H1 (cell line): ENCODE measurements around the gene ZMYND10. TPM values are rescaled to one million over a fixed set of nuclear protein-coding genes. Genes with fewer than 3 reads are reported as not detected.

Source experiments
- CTCF ChIA-PET: fragments of 300-600 bp; sonication (Branson Sonifier 250); formaldehyde crosslinking; loops from one replicate; lab custom pipeline; 2021; ENCODE audit not compliant: partially characterized antibody; lab: Charles Lee
- POLR2A ChIA-PET: fragments of 300-600 bp; sonication (Branson Sonifier 250); formaldehyde crosslinking; loops from one replicate; lab custom pipeline; 2021; ENCODE audit warnings: inconsistent platforms; ENCODE audit not compliant: partially characterized antibody; lab: Charles Lee
- DNase-seq, 2 experiments: peaks; one replicate each; pipeline versions ENCODE4 v3.0.0 to v3.0.0-alpha.2; 2010 to 2022; ENCODE audit warnings: low spot score in 2 of 2, low read depth in 1 of 2, mixed read lengths in 1 of 2
- FAIRE-seq: peaks from 2 replicates; lab custom pipeline; 2011; peaks lifted over from hg19 to GRCh38; lab: Jason Lieb, UNC
- H2AFZ ChIP-seq: 2 replicates; pipeline ENCODE4 v1.8.1; 2012; ENCODE audit warnings: low read length, inconsistent platforms
- H2AK5ac ChIP-seq: 2 replicates; pipeline ENCODE4 v1.6.1; 2013; ENCODE audit warnings: low read depth, low read length
- H2BK120ac ChIP-seq: replicated peaks from 2 replicates; pipeline ENCODE3; 2013; ENCODE audit warnings: low read depth, low read length, inconsistent platforms
- H2BK12ac ChIP-seq: 2 replicates; pipeline ENCODE4 v1.6.1; 2013; ENCODE audit warnings: low read depth, low read length
- H2BK15ac ChIP-seq: 2 replicates; pipeline ENCODE4 v1.6.1; 2013; ENCODE audit warnings: low read length
- H2BK20ac ChIP-seq: 2 replicates; pipeline ENCODE4 v1.6.1; 2013; ENCODE audit warnings: low read length
- H2BK5ac ChIP-seq: 2 replicates; pipeline ENCODE4 v1.6.1; 2013; ENCODE audit warnings: low read depth, low read length
- H3K14ac ChIP-seq: 2 replicates; pipeline ENCODE4 v1.6.1; 2013; ENCODE audit warnings: inconsistent platforms; ENCODE audit not compliant: insufficient read length
- H3K18ac ChIP-seq: 2 replicates; pipeline ENCODE4 v1.6.1; 2013; ENCODE audit warnings: low read length; ENCODE audit errors: extremely low read depth
- H3K23ac ChIP-seq: 2 replicates; pipeline ENCODE4 v1.6.1; 2013; ENCODE audit warnings: inconsistent platforms; ENCODE audit not compliant: insufficient read length
- H3K23me2 ChIP-seq: 2 replicates; pipeline ENCODE4 v1.6.1; 2013; ENCODE audit warnings: low read depth, low read length
- H3K27ac ChIP-seq: 2 replicates; pipeline ENCODE4 v1.6.1; 2011; ENCODE audit warnings: low read depth, low read length, inconsistent platforms
- H3K27me3 ChIP-seq, 4 experiments: replicated peaks in 1 of 4; 1 replicate in 1 of 4; 2 replicates in 3 of 4; pipeline versions ENCODE4 v1.6.1 to v1.8.1; 2011 to 2013; ENCODE audit warnings: low read length in 3 of 4, mild to moderate bottlenecking in 3 of 4, inconsistent platforms in 2 of 4, mixed read lengths in 2 of 4, moderate library complexity in 1 of 4; ENCODE audit not compliant: control insufficient read depth in 3 of 4, insufficient read depth in 3 of 4; ENCODE audit errors: extremely low read depth in 1 of 4
- H3K36me3 ChIP-seq, 4 experiments: 2 replicates each; pipeline versions ENCODE4 v1.6.1 to v1.8.1; 2011 to 2013; ENCODE audit warnings: mild to moderate bottlenecking in 4 of 4, low read length in 3 of 4, moderate library complexity in 2 of 4, control low read depth in 1 of 4, inconsistent platforms in 1 of 4; ENCODE audit not compliant: insufficient read depth in 4 of 4, control insufficient read depth in 2 of 4
- H3K4ac ChIP-seq: replicated peaks from 2 replicates; pipeline ENCODE3; 2013; ENCODE audit warnings: low read length, low read depth, mixed read lengths, inconsistent platforms; ENCODE audit not compliant: insufficient read length
- H3K4me1 ChIP-seq, 4 experiments: replicated peaks in 1 of 4; 1 replicate in 1 of 4; 2 replicates in 3 of 4; pipeline versions ENCODE4 v1.6.1 to v1.8.1; 2011 to 2013; ENCODE audit warnings: low read length in 3 of 4, inconsistent platforms in 2 of 4, mixed read lengths in 1 of 4; ENCODE audit not compliant: insufficient read depth in 4 of 4, control insufficient read depth in 3 of 4
- H3K4me2 ChIP-seq, 2 experiments: 2 replicates each; pipeline versions ENCODE4 v1.6.1 to v1.8.1; 2011 to 2013; ENCODE audit warnings: low read depth in 2 of 2, low read length in 2 of 2, control low read depth in 1 of 2, inconsistent platforms in 1 of 2, mild to moderate bottlenecking in 1 of 2; ENCODE audit not compliant: insufficient read depth in 1 of 2
- H3K4me3 ChIP-seq, 4 experiments: fragments of 200-600, 300-600 bp in 1 of 4; sonication (generic), shearing (Covaris generic), sonication (Bioruptor Twin) in 1 of 4; 2 replicates each; pipeline versions ENCODE4 v1.5.1 to v1.8.1; 2011 to 2016; ENCODE audit warnings: low read length in 4 of 4, low read depth in 3 of 4, control low read depth in 2 of 4, inconsistent platforms in 2 of 4, mild to moderate bottlenecking in 2 of 4, mixed read lengths in 1 of 4, moderate library complexity in 1 of 4; ENCODE audit not compliant: insufficient read depth in 2 of 4; ENCODE audit errors: extremely low read depth in 1 of 4
- H3K56ac ChIP-seq: replicated peaks from 2 replicates; pipeline ENCODE3; 2013; ENCODE audit warnings: low read depth, mild to moderate bottlenecking, mixed read lengths, low read length, inconsistent platforms; ENCODE audit not compliant: insufficient read length
- H3K79me1 ChIP-seq: 2 replicates; pipeline ENCODE4 v1.6.1; 2013; ENCODE audit warnings: low read depth, low read length, control low read depth
- H3K79me2 ChIP-seq, 2 experiments: 2 replicates each; pipeline versions ENCODE4 v1.6.1 to v1.8.1; 2012 to 2013; ENCODE audit warnings: low read length in 2 of 2, mild to moderate bottlenecking in 2 of 2, inconsistent platforms in 1 of 2; ENCODE audit not compliant: insufficient read depth in 2 of 2, control insufficient read depth in 1 of 2
- H3K9ac ChIP-seq, 4 experiments: replicated peaks in 1 of 4; 1 replicate in 1 of 4; 2 replicates in 3 of 4; pipeline versions ENCODE4 v1.6.1 to v1.8.1; 2011 to 2013; ENCODE audit warnings: low read depth in 3 of 4, low read length in 3 of 4, control low read depth in 2 of 4, mild to moderate bottlenecking in 2 of 4, moderate library complexity in 2 of 4, inconsistent platforms in 1 of 4; ENCODE audit errors: extremely low read depth in 1 of 4
- H3K9me3 ChIP-seq, 2 experiments: 2 replicates each; pipeline versions ENCODE4 v1.6.1 to v1.8.1; 2012 to 2013; ENCODE audit warnings: mild to moderate bottlenecking in 2 of 2, moderate library complexity in 2 of 2, control low read depth in 1 of 2, inconsistent platforms in 1 of 2, low read depth in 1 of 2, low read length in 1 of 2, mixed read lengths in 1 of 2; ENCODE audit not compliant: insufficient read depth in 2 of 2
- H4K20me1 ChIP-seq, 2 experiments: replicated peaks in 1 of 2; 2 replicates each; pipeline versions ENCODE3 to v1.8.1; 2011 to 2013; ENCODE audit warnings: inconsistent platforms in 2 of 2, low read length in 2 of 2, mild to moderate bottlenecking in 1 of 2; ENCODE audit not compliant: insufficient read depth in 2 of 2, control insufficient read depth in 1 of 2
- H4K5ac ChIP-seq: 2 replicates; pipeline ENCODE4 v1.6.1; 2013; ENCODE audit warnings: low read length, low read depth, mixed read lengths, inconsistent platforms; ENCODE audit not compliant: insufficient read length
- H4K8ac ChIP-seq: 2 replicates; pipeline ENCODE4 v1.8.0; 2013; ENCODE audit warnings: mild to moderate bottlenecking, moderate library complexity, low read length, inconsistent platforms; ENCODE audit not compliant: insufficient read depth; ENCODE audit errors: extremely low read depth
- H4K91ac ChIP-seq: replicated peaks from 2 replicates; pipeline ENCODE3; 2013; ENCODE audit warnings: low read length, mixed read lengths, inconsistent platforms; ENCODE audit not compliant: insufficient read length
- ASH2L ChIP-seq: fragments of 200-600, 300-600 bp; sonication (generic); IDR thresholded peaks from one replicate; pipeline ENCODE4 v1.7.1; 2017; ENCODE audit warnings: low read length
- CBX5 ChIP-seq: fragments of 300-800, 300-1000 bp; sonication (generic); IDR thresholded peaks from 2 replicates; pipeline ENCODE4 v1.7.1; 2016; ENCODE audit warnings: antibody characterized with exemption, low read length, low read depth
- CHD1 ChIP-seq: IDR thresholded peaks from 2 replicates; pipeline ENCODE4 v1.6.1; 2012; ENCODE audit warnings: low read depth, low read length, improper control_type of control experiment
- FOSL1 ChIP-seq: IDR thresholded peaks from 2 replicates; pipeline ENCODE4 v1.6.1; 2011; ENCODE audit warnings: mild to moderate bottlenecking, low read depth, low read length, moderate library complexity; ENCODE audit not compliant: insufficient read depth
- GABPA ChIP-seq: IDR thresholded peaks from 2 replicates; pipeline ENCODE4 v1.6.1; 2011; ENCODE audit warnings: mild to moderate bottlenecking, low read length, moderate library complexity, borderline replicate concordance; ENCODE audit not compliant: insufficient read depth
- JUN ChIP-seq: IDR thresholded peaks from 2 replicates; pipeline ENCODE4 v1.6.1; 2011; ENCODE audit warnings: low read depth, mild to moderate bottlenecking, improper control_type of control experiment, low read length
- MAFK ChIP-seq: IDR thresholded peaks from 2 replicates; pipeline ENCODE4 v1.6.1; 2012; ENCODE audit warnings: low read depth, mild to moderate bottlenecking, improper control_type of control experiment, low read length
- MAX ChIP-seq: IDR thresholded peaks from 2 replicates; pipeline ENCODE4 v1.6.1; 2012; ENCODE audit warnings: inconsistent platforms
- RXRA ChIP-seq: IDR thresholded peaks from 2 replicates; pipeline ENCODE4 v1.6.1; 2011; ENCODE audit warnings: low read depth, mild to moderate bottlenecking, low read length, moderate library complexity; ENCODE audit not compliant: insufficient read depth
- SP2 ChIP-seq: IDR thresholded peaks from 2 replicates; pipeline ENCODE4 v1.6.1; 2012; ENCODE audit warnings: mild to moderate bottlenecking, low read length, inconsistent platforms
- SUZ12 ChIP-seq: fragments of 200-600 bp; sonication (generic); IDR thresholded peaks from 2 replicates; pipeline ENCODE4 v1.6.1; 2012; ENCODE audit warnings: mild to moderate bottlenecking, inconsistent platforms, low read length, moderate library complexity, mixed read lengths
- WGBS, 2 experiments: shearing (Covaris generic) in 1 of 2; methylation state at CpG; one replicate each; pipeline versions ENCODE4 v1.1.6 to v1.1.7; 2013 to 2015; ENCODE audit warnings: low lambda C conversion rate in 2 of 2, mixed read lengths in 2 of 2, inconsistent platforms in 1 of 2, low coverage in 1 of 2, missing lambda C conversion rate in 1 of 2; ENCODE audit not compliant: insufficient replicate concordance in 2 of 2, insufficient coverage in 1 of 2, insufficient read length in 1 of 2; ENCODE audit errors: extremely low coverage in 1 of 2, missing lambda C conversion rate in 1 of 2; 5-methylcytosine and 5-hydroxymethylcytosine counted together
- polyA plus RNA-seq, 7 experiments: library from polyadenylated mRNA; depleted of rRNA in 3 of 7; stranded (reverse) in 5 of 7; unstranded in 2 of 7; fragments of >200 nt in 5 of 7; fragments of 200-250 nt in 2 of 7; gene quantifications; 1 replicate in 5 of 7; 2 replicates in 1 of 7; 4 replicates in 1 of 7; pipeline versions ENCODE4 v1.2.1 to v1.2.3, GENCODE V29; 2011 to 2013; ENCODE audit warnings: missing spikeins in 2 of 7, mixed read lengths in 2 of 7
- total RNA-seq: library from RNA; stranded (reverse); fragmentation: NEBNext Ultra II Directional; extraction: Animal tissue kit (Norgen Biotek cat#: 25700); gene quantifications from 2 replicates; pipeline ENCODE4 v1.2.1, GENCODE V29; 2021
- TF ChIP-seq, protein P1 (sequence below): IDR thresholded peaks from 2 replicates; pipeline ENCODE4 v1.6.1; 2011; ENCODE audit warnings: low read length, improper control_type of control experiment

Gene ZMYND10
- total and polyA plus RNA-seq, 2 of the 8 experiments (the other 6 are each of a cell fraction or from before 2014, with no cell fraction given): 0.56 to 0.79 TPM

- peaks cover 9 to 22% of the 10 kb centered on the region in 2 experiments for H4K20me1 ChIP-seq
Measured at GRCh38 chr3:50354850-50355249, 9.3 kb upstream of the ZMYND10 start.

More at GRCh38 chr3:50354850-50355249, 9.3 kb upstream of the ZMYND10 start:
- DNase-seq (no peak), FAIRE-seq (no peak)
- no peak overlapping the region for H3K4me2 ChIP-seq
- no peak overlapping the region for H2BK120ac ChIP-seq
- no peak overlapping the region for H2BK15ac ChIP-seq
- peaks cover 0 to 23% (median 15%) of the 10 kb centered on the region in 4 experiments; a peak in 6 of 7 replicates for H3K4me1 ChIP-seq
- H3K36me3 ChIP-seq: peaks cover 3 to 10% (median 5%) of the 10 kb centered on the region in 4 experiments; a peak in 5 of 8 replicates
- H2BK12ac ChIP-seq: no peak overlapping the region
- H3K23ac ChIP-seq: no peak overlapping the region
- CTCF ChIA-PET: interaction anchor here (0.6 to 13.4 kb wide), 9 partner anchors 10 to 260 kb away, joined by 3 to 136 read pairs (median 5); partner anchors contain the start of genes CISH and ZMYND10
- no peak overlapping the region for H3K27ac ChIP-seq
- H3K23me2 ChIP-seq: peaks cover 20% of the 10 kb centered on the region
- no peak overlapping the region for H2AK5ac ChIP-seq
- no peaks in the 10 kb centered on the region for H3K9me3 ChIP-seq
- H3K4ac ChIP-seq: no peak overlapping the region
- WGBS, 2 experiments: 89% methylated on average over 7 of the region's 7 CpGs; no CpG with 5 or more reads in 1 of the 2 experiments
- H3K18ac ChIP-seq: no peak overlapping the region
- H3K27me3 ChIP-seq: no peaks in the 10 kb centered on the region; a peak in 1 of 7 replicates
- H3K79me1 ChIP-seq: peaks cover 16% of the 10 kb centered on the region
- H4K5ac ChIP-seq: no peak overlapping the region
- H2BK5ac ChIP-seq: no peak overlapping the region
- H3K79me2 ChIP-seq: peaks cover 0 to 26% of the 10 kb centered on the region in 2 experiments; a peak in 2 of 4 replicates
- H2AFZ ChIP-seq: no peak overlapping the region
- H3K14ac ChIP-seq: no peak overlapping the region
- TF ChIP-seq RXRA: no peak
- no peak for TF ChIP-seq ASH2L
- no peak for TF ChIP-seq MAX
- no peak for TF ChIP-seq MAFK
- TF ChIP-seq FOSL1: no peak
- no peak for TF ChIP-seq SP2
- TF ChIP-seq CBX5: no peak
- TF ChIP-seq SUZ12: no peak
- TF ChIP-seq, protein P1, sequence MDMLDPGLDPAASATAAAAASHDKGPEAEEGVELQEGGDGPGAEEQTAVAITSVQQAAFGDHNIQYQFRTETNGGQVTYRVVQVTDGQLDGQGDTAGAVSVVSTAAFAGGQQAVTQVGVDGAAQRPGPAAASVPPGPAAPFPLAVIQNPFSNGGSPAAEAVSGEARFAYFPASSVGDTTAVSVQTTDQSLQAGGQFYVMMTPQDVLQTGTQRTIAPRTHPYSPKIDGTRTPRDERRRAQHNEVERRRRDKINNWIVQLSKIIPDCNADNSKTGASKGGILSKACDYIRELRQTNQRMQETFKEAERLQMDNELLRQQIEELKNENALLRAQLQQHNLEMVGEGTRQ: no peak
- no peak for TF ChIP-seq GABPA
- no peak for TF ChIP-seq CHD1
- TF ChIP-seq JUN: no peak
- TF ChIP-seq, all 59 proteins: peak for 0
- no peak overlapping the region for H4K91ac ChIP-seq
- no peak overlapping the region for H4K8ac ChIP-seq
- H3K9ac ChIP-seq: no peak overlapping the region
- no peak overlapping the region for H3K4me3 ChIP-seq
- POLR2A ChIA-PET: interaction anchor here (0.9 to 3.3 kb wide), 5 partner anchors 10 to 277 kb away, joined by 3 to 16 read pairs (median 3); partner anchors contain the start of gene TUSC2
- H2BK20ac ChIP-seq: no peak overlapping the region
- H3K56ac ChIP-seq: no peak overlapping the region
